PC-9 (cell line): ENCODE results near the gene C1orf21.

ENCODE experiments used
- CTCF ChIP-seq: fragments of 200-600 bp; sonication (generic); conservative IDR thresholded peaks from 2 replicates; pipeline ENCODE4 v1.6.1; 2017; ENCODE audit warnings: mixed run types, antibody characterized with exemption, mild to moderate bottlenecking, moderate library complexity
- EZH2 ChIP-seq: fragments of 200-600 bp; sonication (generic); IDR thresholded peaks from 2 replicates; pipeline ENCODE4 v1.8.0; 2017; ENCODE audit warnings: antibody characterized with exemption, low read depth

- no peak for TF ChIP-seq CTCF
- TF ChIP-seq EZH2 = no peak
These were observed 96.4 kb downstream of the C1orf21 start for GRCh38 chr1:184483101-184483683.
